Thyroid gland (tissue), 4 donors: Measurements from ENCODE around the gene RFX2. TPM values are rescaled to one million over a fixed set of nuclear protein-coding genes. Genes with fewer than 3 reads are reported as not detected.

Source experiments
- DNase-seq, 2 donors: peaks; one replicate each; pipeline ENCODE4 v3.0.0-alpha.2; 2019
- H3K27ac ChIP-seq, 3 donors: fragments of 200-600 bp; sonication (generic); 1 replicate in 2 of 3; 2 replicates in 1 of 3; pipeline ENCODE4 v1.5.1; 2016 to 2019; ENCODE audit warnings: mild to moderate bottlenecking in 1 of 3, moderate library complexity in 1 of 3
- H3K27me3 ChIP-seq: fragments of 200-600 bp; sonication (generic); one replicate; pipeline ENCODE4 v1.5.1; 2019
- H3K36me3 ChIP-seq, 2 donors: fragments of 200-600 bp; sonication (generic); one replicate each; pipeline ENCODE4 v1.5.1; 2016 to 2019
- H3K4me1 ChIP-seq, 2 donors: fragments of 200-600 bp; sonication (generic); one replicate each; pipeline ENCODE4 v1.5.1; 2017 to 2019
- H3K4me3 ChIP-seq, 3 donors: fragments of 200-600 bp; sonication (generic); replicated peaks in 1 of 3; 1 replicate in 2 of 3; 2 replicates in 1 of 3; pipeline ENCODE4 v1.5.1; 2016; ENCODE audit warnings: mild to moderate bottlenecking in 1 of 3
- H3K9me3 ChIP-seq: fragments of 200-600 bp; sonication (generic); one replicate; pipeline ENCODE4 v1.5.1; 2017
- POLR2A ChIP-seq, 2 donors: fragments of 450-650 bp; IDR thresholded peaks; one replicate each; pipeline ENCODE4 v1.6.1; 2017; ENCODE audit warnings: antibody characterized with exemption in 2 of 2, mild to moderate bottlenecking in 2 of 2, moderate library complexity in 1 of 2
- WGBS, 2 donors: methylation state at CpG; one replicate each; pipeline ENCODE4 v1.1.5; 2017; 5-methylcytosine and 5-hydroxymethylcytosine counted together
- intact Hi-C: fragments of 100-400 bp; cut with DNase I; formaldehyde crosslinking; loops from one replicate; pipeline ENCODE4 v1.15.1; 2023
- total RNA-seq, 4 donors: library from RNA; depleted of rRNA; stranded (reverse); fragments of >200 nt; gene quantifications; one replicate each; pipeline ENCODE4 v1.2.3, GENCODE V29; 2016
- TF ChIP-seq, protein P1 (sequence below), 6 experiments: fragments of 200-600 bp in 3 of 6; fragments of 450-650 bp in 3 of 6; sonication (generic) in 3 of 6; IDR thresholded peaks; one replicate each; pipeline ENCODE4 v1.5.1; 2016 to 2019; ENCODE audit warnings: antibody characterized with exemption in 6 of 6, mild to moderate bottlenecking in 2 of 6, inconsistent platforms in 1 of 6, moderate library complexity in 1 of 6

Gene RFX2
- total RNA-seq, 4 donors from 2014 or later: 4.1 to 10.6 (median 7.7) TPM

- intact Hi-C loops: no loop called here
- no peak for TF ChIP-seq POLR2A (IDR thresholded peaks at IDR 0.05)
- TF ChIP-seq, protein P1, sequence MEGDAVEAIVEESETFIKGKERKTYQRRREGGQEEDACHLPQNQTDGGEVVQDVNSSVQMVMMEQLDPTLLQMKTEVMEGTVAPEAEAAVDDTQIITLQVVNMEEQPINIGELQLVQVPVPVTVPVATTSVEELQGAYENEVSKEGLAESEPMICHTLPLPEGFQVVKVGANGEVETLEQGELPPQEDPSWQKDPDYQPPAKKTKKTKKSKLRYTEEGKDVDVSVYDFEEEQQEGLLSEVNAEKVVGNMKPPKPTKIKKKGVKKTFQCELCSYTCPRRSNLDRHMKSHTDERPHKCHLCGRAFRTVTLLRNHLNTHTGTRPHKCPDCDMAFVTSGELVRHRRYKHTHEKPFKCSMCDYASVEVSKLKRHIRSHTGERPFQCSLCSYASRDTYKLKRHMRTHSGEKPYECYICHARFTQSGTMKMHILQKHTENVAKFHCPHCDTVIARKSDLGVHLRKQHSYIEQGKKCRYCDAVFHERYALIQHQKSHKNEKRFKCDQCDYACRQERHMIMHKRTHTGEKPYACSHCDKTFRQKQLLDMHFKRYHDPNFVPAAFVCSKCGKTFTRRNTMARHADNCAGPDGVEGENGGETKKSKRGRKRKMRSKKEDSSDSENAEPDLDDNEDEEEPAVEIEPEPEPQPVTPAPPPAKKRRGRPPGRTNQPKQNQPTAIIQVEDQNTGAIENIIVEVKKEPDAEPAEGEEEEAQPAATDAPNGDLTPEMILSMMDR (IDR thresholded peaks at IDR 0.05): no peak
- 93 to 95% methylated on average over 2 of the region's 2 CpGs for WGBS, 2 donors
- DNase-seq: no peak
- Histone ChIP-seq H3K27ac (no peak overlapping the region), H3K27me3 (no peaks in the 10 kb centered on the region), H3K36me3 (peaks cover 0 to 4% of the 10 kb centered on the region in 2 donors), H3K9me3 (no peaks in the 10 kb centered on the region), H3K4me3 (no peak overlapping the region), H3K4me1 (peaks cover 37 to 59% of the 10 kb centered on the region in 2 donors)
Observed at GRCh38 chr19:5971714-5972354, 138.5 kb downstream of the RFX2 start.

DNA sequence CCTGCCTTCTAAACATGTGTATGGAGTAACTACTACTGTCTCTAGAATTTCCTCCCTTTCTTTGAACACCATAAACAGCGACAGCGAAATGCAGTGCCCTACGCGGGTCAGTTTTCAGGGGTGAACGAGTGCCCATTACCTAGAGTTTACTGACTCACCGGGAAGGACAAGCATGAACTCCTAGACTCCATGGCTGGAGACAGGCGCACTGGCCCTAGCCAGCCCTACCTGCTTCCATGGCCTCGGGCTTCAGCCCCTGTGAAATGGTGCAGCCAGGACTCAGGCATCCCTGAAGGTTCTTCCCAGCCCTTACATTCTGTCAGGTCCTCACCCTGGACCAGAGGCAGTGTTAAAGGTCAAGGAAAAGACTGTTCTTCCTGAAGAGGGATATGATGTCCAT is 140.8 kb downstream of the RFX2 start:
- intact Hi-C loops: loop anchor here (10.0 kb wide), 1 partner anchor 165 kb away; the partner anchor contains the start of gene NRTN
- no peak for DNase-seq
- Histone ChIP-seq H3K9me3 (no peaks in the 10 kb centered on the region), H3K27ac (peak overlapping the region; percentile 61 to 95 (median 91)), H3K36me3 (peaks cover 0 to 4% of the 10 kb centered on the region in 2 donors), H3K4me1 (peaks cover 23 to 43% of the 10 kb centered on the region in 2 donors), H3K4me3 (no peak overlapping the region), H3K27me3 (no peaks in the 10 kb centered on the region)
- 80 to 84% methylated on average over 8 of the region's 8 CpGs for WGBS, 2 donors
- TF ChIP-seq, protein P1 (IDR thresholded peaks at IDR 0.05): no peak
- no peak for TF ChIP-seq POLR2A (IDR thresholded peaks at IDR 0.05)

- DNase-seq: peak; percentile 78 to 90
- H3K4me3 ChIP-seq: peak overlapping the region in 1 of 3 donors; percentile 1
- peak overlapping the region; percentile 61 to 95 (median 91) for H3K27ac ChIP-seq
- WGBS, 2 donors: 28 to 37% methylated on average over 18 of the region's 18 CpGs
- intact Hi-C loops: loop anchor here (10.0 kb wide), 1 partner anchor 164 kb away; the partner anchor contains the start of gene NRTN
- peaks cover 23 to 38% of the 10 kb centered on the region in 2 donors for H3K4me1 ChIP-seq
- no peak for TF ChIP-seq POLR2A (IDR thresholded peaks at IDR 0.05)
- TF ChIP-seq, protein P1 (IDR thresholded peaks at IDR 0.05): peak in 1 of 6 experiments; percentile 7
- H3K27me3 ChIP-seq: no peaks in the 10 kb centered on the region
- no peaks in the 10 kb centered on the region for H3K9me3 ChIP-seq
- H3K36me3 ChIP-seq: no peaks in the 10 kb centered on the region
Observed at GRCh38 chr19:5968431-5969373, 141.6 kb downstream of the RFX2 start.

GRCh38 chr19:5967994-5968430 is 142.3 kb downstream of the RFX2 start:
- Histone ChIP-seq H3K36me3 (no peaks in the 10 kb centered on the region), H3K4me1 (peaks cover 23 to 42% of the 10 kb centered on the region in 2 donors), H3K4me3 (peak overlapping the region in 1 of 3 donors; percentile 1), H3K27ac (peak overlapping the region; percentile 61 to 95 (median 91)), H3K27me3 (no peaks in the 10 kb centered on the region), H3K9me3 (no peaks in the 10 kb centered on the region)
- intact Hi-C loops: loop anchor here (10.0 kb wide), 1 partner anchor 163 kb away; the partner anchor contains the start of gene NRTN
- peak; percentile 76 to 77 for DNase-seq
- 3 to 6% methylated on average over 10 of the region's 10 CpGs for WGBS, 2 donors
- TF ChIP-seq POLR2A (IDR thresholded peaks at IDR 0.05): no peak
- TF ChIP-seq, protein P1 (IDR thresholded peaks at IDR 0.05): peak; percentile 80 to 93 (median 88)
